Tibial nerve (tissue), 4 donors: ENCODE measurements around the gene NINL. TPM values are rescaled to one million over a fixed set of nuclear protein-coding genes. Genes with fewer than 3 reads are reported as not detected.
"Not testable (repeated sequence)": the region's sequence is repeated elsewhere in the genome, so short reads cannot be mapped to it uniquely, and the experiment has no call there.

ENCODE experiments used
- DNase-seq, 2 donors: peaks; one replicate each; pipeline ENCODE4 v3.0.0-alpha.2; 2019; ENCODE audit warnings: low spot score in 2 of 2
- H3K27ac ChIP-seq, 4 donors: fragments of 200-600 bp; sonication (generic) in 3 of 4; one replicate each; pipeline ENCODE4 v1.5.1; 2017 to 2019; ENCODE audit warnings: mild to moderate bottlenecking in 1 of 4
- H3K27me3 ChIP-seq, 2 donors: fragments of 200-600 bp; sonication (generic) in 1 of 2; one replicate each; pipeline versions ENCODE4 v1.5.1 to v1.6.0; 2017 to 2019
- H3K36me3 ChIP-seq, 3 donors: fragments of 200-600 bp; sonication (generic); one replicate each; pipeline ENCODE4 v1.5.1; 2018 to 2019
- H3K4me1 ChIP-seq, 4 donors: fragments of 200-600 bp; sonication (generic) in 3 of 4; one replicate each; pipeline ENCODE4 v1.5.1; 2017 to 2019
- H3K4me3 ChIP-seq, 4 donors: fragments of 200-600 bp; sonication (generic) in 3 of 4; one replicate each; pipeline ENCODE4 v1.5.1; 2017 to 2019; ENCODE audit warnings: mild to moderate bottlenecking in 1 of 4, moderate library complexity in 1 of 4
- H3K9me3 ChIP-seq, 4 donors: fragments of 200-600 bp; sonication (generic) in 3 of 4; one replicate each; pipeline ENCODE4 v1.5.1; 2017 to 2019
- CTCF ChIP-seq, 5 experiments: fragments of 200-600 bp in 3 of 5; fragments of 450-650 bp in 2 of 5; sonication (generic) in 3 of 5; IDR thresholded peaks; one replicate each; pipeline ENCODE4 v1.5.1; 2016 to 2019; ENCODE audit warnings: antibody characterized with exemption in 5 of 5, mild to moderate bottlenecking in 3 of 5, moderate library complexity in 2 of 5
- EP300 ChIP-seq, 2 donors: sonication (generic); formaldehyde crosslinking; IDR thresholded peaks; one replicate each; pipeline ENCODE4 v1.6.1; 2017; ENCODE audit warnings: antibody characterized with exemption in 2 of 2, mild to moderate bottlenecking in 1 of 2
- POLR2A ChIP-seq, 2 donors: fragments of 450-650 bp; IDR thresholded peaks; one replicate each; pipeline ENCODE4 v1.6.1; 2017; ENCODE audit warnings: antibody characterized with exemption in 2 of 2, mild to moderate bottlenecking in 2 of 2, moderate library complexity in 2 of 2
- WGBS, 2 donors: methylation state at CpG; one replicate each; pipeline ENCODE4 v1.1.5; 2018; 5-methylcytosine and 5-hydroxymethylcytosine counted together
- total RNA-seq, 4 donors: library from RNA; depleted of rRNA; stranded (reverse); fragments of >200 nt; gene quantifications; one replicate each; pipeline ENCODE4 v1.1.0, GENCODE V29; 2016

The NINL gene
- total RNA-seq, 4 donors from 2014 or later = 8.0 to 14.1 (median 10.5) TPM

GRCh38 chr20:25588491-25588890 is 3.2 kb upstream of the NINL start:
- WGBS, 2 donors = 94 to 97% methylated on average over 7 of the region's 7 CpGs
- Histone ChIP-seq H3K4me1 (peaks cover 0 to 9% (median 4%) of the 10 kb centered on the region in 4 donors), H3K27me3 (no peaks in the 10 kb centered on the region), H3K9me3 (no peaks in the 10 kb centered on the region), H3K4me3 (no peak overlapping the region), H3K36me3 (no peaks in the 10 kb centered on the region), H3K27ac (no peak overlapping the region)
- TF ChIP-seq CTCF (IDR thresholded peaks at IDR 0.05) (no peak), EP300 (IDR thresholded peaks at IDR 0.05) (no peak), POLR2A (IDR thresholded peaks at IDR 0.05) (no peak)
- no peak for DNase-seq

- TF ChIP-seq POLR2A (IDR thresholded peaks at IDR 0.05) (no peak), CTCF (IDR thresholded peaks at IDR 0.05) (no peak)
These were observed 2.2 kb upstream of the NINL start for GRCh38 chr20:25587536-25587935.

GRCh38 chr20:25586877-25587276 is 1.5 kb upstream of the NINL start:
- no peak for DNase-seq
- Histone ChIP-seq H3K9me3 (no peaks in the 10 kb centered on the region), H3K27ac (no peak overlapping the region), H3K4me3 (no peak overlapping the region), H3K4me1 (peaks cover 0 to 9% (median 4%) of the 10 kb centered on the region in 4 donors), H3K36me3 (no peaks in the 10 kb centered on the region), H3K27me3 (no peaks in the 10 kb centered on the region)
- no peak for TF ChIP-seq CTCF (IDR thresholded peaks at IDR 0.05)
- no peak for TF ChIP-seq EP300 (IDR thresholded peaks at IDR 0.05)
- TF ChIP-seq POLR2A (IDR thresholded peaks at IDR 0.05) = no peak
- WGBS, 2 donors = 78 to 82% methylated on average over 11 of the region's 11 CpGs

More at GRCh38 chr20:25587536-25587935, 2.2 kb upstream of the NINL start:
- Histone ChIP-seq H3K4me3 (no peak overlapping the region), H3K27me3 (no peaks in the 10 kb centered on the region), H3K4me1 (peaks cover 0 to 9% (median 4%) of the 10 kb centered on the region in 4 donors), H3K36me3 (no peaks in the 10 kb centered on the region), H3K9me3 (no peaks in the 10 kb centered on the region), H3K27ac (no peak overlapping the region)
- 70% methylated on average over 5 of the region's 5 CpGs for WGBS, 2 donors
- DNase-seq = no peak

- not testable (repeated sequence) for DNase-seq, H3K4me3 ChIP-seq, H3K27me3 ChIP-seq, H3K4me1 ChIP-seq, H3K27ac ChIP-seq, H3K36me3 ChIP-seq, H3K9me3 ChIP-seq
- WGBS, 2 donors = 88% methylated on average over 7 of the region's 7 CpGs
These were observed 1.7 kb downstream of the NINL start for GRCh38 chr20:25583607-25584006.

- WGBS, 2 donors = 67 to 94% methylated on average over 4 of the region's 4 CpGs
- no peak for DNase-seq
- TF ChIP-seq CTCF (IDR thresholded peaks at IDR 0.05) = no peak
- TF ChIP-seq POLR2A (IDR thresholded peaks at IDR 0.05) = no peak
- TF ChIP-seq EP300 (IDR thresholded peaks at IDR 0.05) = no peak
- Histone ChIP-seq H3K36me3 (no peaks in the 10 kb centered on the region), H3K4me1 (peaks cover 0 to 9% (median 4%) of the 10 kb centered on the region in 4 donors), H3K4me3 (no peak overlapping the region), H3K27ac (no peak overlapping the region), H3K9me3 (no peaks in the 10 kb centered on the region), H3K27me3 (no peaks in the 10 kb centered on the region)
These were observed 4.6 kb downstream of the NINL start for GRCh38 chr20:25580711-25581110.
